Natural killer cell (primary cell): ENCODE results near the gene KRT7. TPM values are rescaled to one million over a fixed set of nuclear protein-coding genes. Genes with fewer than 3 reads are reported as not detected.

ENCODE experiments used
- ATAC-seq, 3 donors: fragments of 150-1000 bp in 2 of 3; fragments of 200-7000 bp in 1 of 3; cut with Tn5 transposase; 1 replicate in 1 of 3; 2 replicates in 2 of 3; pipeline ENCODE4 v1.10.0; 2021; ENCODE audit warnings: mild to moderate bottlenecking in 2 of 3, moderate library complexity in 2 of 3
- DNase-seq, 2 donors: peaks; one replicate each; pipeline versions ENCODE4 v3.0.0 to v3.0.0-alpha.2; 2013 to 2021; ENCODE audit warnings: mixed read lengths in 1 of 2
- H3K27ac ChIP-seq: one replicate; pipeline ENCODE4 v1.5.1; 2013; ENCODE audit warnings: mild to moderate bottlenecking, low read length
- H3K27me3 ChIP-seq: one replicate; pipeline ENCODE4 v1.6.1; 2013; ENCODE audit warnings: low read length; ENCODE audit not compliant: control insufficient read depth, insufficient read depth
- H3K36me3 ChIP-seq: one replicate; pipeline ENCODE4 v1.6.1; 2013; ENCODE audit warnings: low read length; ENCODE audit not compliant: control insufficient read depth, insufficient read depth
- H3K4me1 ChIP-seq: one replicate; pipeline ENCODE4 v1.6.1; 2013; ENCODE audit warnings: low read length; ENCODE audit not compliant: control insufficient read depth, insufficient read depth
- H3K4me3 ChIP-seq: one replicate; pipeline ENCODE4 v1.5.1; 2013; ENCODE audit warnings: low read length
- H3K9me3 ChIP-seq: one replicate; pipeline ENCODE4 v1.6.1; 2013; ENCODE audit warnings: low read length; ENCODE audit not compliant: control insufficient read depth, insufficient read depth
- H3K27ac Mint-ChIP-seq, 2 donors: one replicate each; pipeline ENCODE4 v1.8.0; 2022; ENCODE audit warnings: mild to moderate bottlenecking in 2 of 2, mixed read lengths in 2 of 2, moderate library complexity in 1 of 2
- H3K27me3 Mint-ChIP-seq, 2 donors: one replicate each; pipeline ENCODE4 v1.8.0; 2022; ENCODE audit warnings: low read depth in 2 of 2, mixed read lengths in 2 of 2
- H3K36me3 Mint-ChIP-seq: one replicate; pipeline ENCODE4 v1.8.0; 2022; ENCODE audit warnings: mixed read lengths
- H3K4me1 Mint-ChIP-seq, 2 donors: one replicate each; pipeline ENCODE4 v1.8.0; 2022; ENCODE audit warnings: mixed read lengths in 2 of 2
- H3K4me3 Mint-ChIP-seq: one replicate; pipeline ENCODE4 v1.8.0; 2022; ENCODE audit warnings: mild to moderate bottlenecking, moderate library complexity, mixed read lengths
- H3K9me3 Mint-ChIP-seq, 2 donors: one replicate each; pipeline ENCODE4 v1.8.0; 2022; ENCODE audit warnings: mixed read lengths in 2 of 2
- CTCF ChIP-seq: fragments of 200-600 bp; IDR thresholded peaks from one replicate; pipeline ENCODE4 v1.8.0; 2022; ENCODE audit warnings: antibody characterized with exemption
- WGBS: methylation state at CpG from one replicate; pipeline ENCODE4 v1.1.7; 2013; ENCODE audit warnings: missing lambda C conversion rate; ENCODE audit not compliant: insufficient coverage; 5-methylcytosine and 5-hydroxymethylcytosine counted together
- intact Hi-C: fragments of 100-400 bp; cut with micrococcal nuclease; formaldehyde crosslinking; loops from one replicate; pipeline ENCODE4 v1.14.2; 2022
- total RNA-seq, 4 donors: library from RNA; stranded (reverse); fragments of 120-200 nt in 1 of 4; gene quantifications; one replicate each; pipeline versions ENCODE4 v1.2.3 to v1.2.4, GENCODE V29; 2013 to 2022

Gene KRT7
- total RNA-seq, 3 donors from 2014 or later (not counting 1 experiment from before 2014, with no cell fraction given): 0.54 TPM; not detected in 2

- H3K27me3 ChIP-seq: no peaks in the 10 kb centered on the region
- DNase-seq (no peak), ATAC-seq (no peak)
- peak overlapping the region; percentile 69 for H3K27ac ChIP-seq
- intact Hi-C loops: no loop called here
- TF ChIP-seq CTCF: no peak
- peaks cover 0 to 6% of the 10 kb centered on the region in 2 donors for H3K4me1 Mint-ChIP-seq
- H3K36me3 ChIP-seq: no peaks in the 10 kb centered on the region
- H3K36me3 Mint-ChIP-seq: no peaks in the 10 kb centered on the region
- 37% methylated on average over 5 of the region's 5 CpGs for WGBS
- H3K27me3 Mint-ChIP-seq: peaks cover 10 to 14% of the 10 kb centered on the region in 2 donors
- no peak overlapping the region for H3K4me3 Mint-ChIP-seq
- no peaks in the 10 kb centered on the region for H3K9me3 ChIP-seq
- H3K4me1 ChIP-seq: peaks cover 40% of the 10 kb centered on the region
- H3K4me3 ChIP-seq: no peak overlapping the region
- no peaks in the 10 kb centered on the region for H3K9me3 Mint-ChIP-seq
- H3K27ac Mint-ChIP-seq: no peak overlapping the region
Observed at GRCh38 chr12:52198454-52199215, 34.4 kb upstream of the KRT7 start.

- H3K27ac Mint-ChIP-seq: no peak overlapping the region
- peaks cover 39% of the 10 kb centered on the region for H3K4me1 ChIP-seq
- H3K9me3 Mint-ChIP-seq: no peaks in the 10 kb centered on the region
- peaks cover 11 to 14% of the 10 kb centered on the region in 2 donors for H3K27me3 Mint-ChIP-seq
- no peaks in the 10 kb centered on the region for H3K9me3 ChIP-seq
- H3K4me1 Mint-ChIP-seq: peaks cover 0 to 6% of the 10 kb centered on the region in 2 donors
- no peaks in the 10 kb centered on the region for H3K36me3 ChIP-seq
- WGBS: 85% methylated on average over 8 of the region's 8 CpGs
- no peak for TF ChIP-seq CTCF
- no peak overlapping the region for H3K4me3 Mint-ChIP-seq
- H3K27ac ChIP-seq: no peak overlapping the region
- H3K4me3 ChIP-seq: no peak overlapping the region
- H3K36me3 Mint-ChIP-seq: no peaks in the 10 kb centered on the region
- intact Hi-C loops: no loop called here
- DNase-seq (no peak), ATAC-seq (no peak)
- H3K27me3 ChIP-seq: no peaks in the 10 kb centered on the region
Observed at GRCh38 chr12:52199294-52199919, 33.6 kb upstream of the KRT7 start.

DNA sequence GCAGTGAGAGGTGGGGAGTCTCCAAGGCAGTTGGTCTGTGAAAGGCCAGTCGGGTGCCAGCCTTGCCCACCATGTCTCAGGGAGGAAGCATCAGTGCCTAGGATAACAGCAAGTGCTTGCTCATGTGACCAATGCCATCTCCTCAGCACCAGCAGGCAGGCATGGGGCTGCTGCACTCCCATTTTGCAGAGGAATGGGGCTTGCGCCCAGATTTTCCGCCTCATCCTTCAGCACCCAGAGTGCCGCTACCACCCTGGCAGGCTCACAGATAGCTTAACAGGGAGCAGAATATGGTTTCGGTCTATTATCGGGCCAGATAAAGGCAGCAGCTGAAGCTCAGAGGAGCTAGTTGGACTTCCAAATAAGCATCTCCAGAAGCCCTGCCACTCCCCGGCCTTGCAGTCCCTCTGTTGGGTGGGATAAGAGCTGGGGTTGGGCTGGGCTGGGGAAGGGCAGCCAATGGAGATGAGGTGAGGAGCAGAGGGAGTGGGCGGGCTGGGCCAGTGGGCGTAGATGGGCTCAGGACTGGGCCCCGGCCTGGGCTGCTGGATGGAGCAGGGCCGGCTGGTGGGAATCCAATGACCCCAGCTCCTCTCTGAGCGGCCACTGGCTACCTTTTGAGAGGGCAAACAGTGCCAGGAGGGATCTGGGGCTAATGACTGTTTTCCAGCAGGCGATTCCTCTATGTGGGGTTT lies 32.8 kb upstream of the KRT7 start:
- Histone ChIP-seq H3K36me3 (no peaks in the 10 kb centered on the region), H3K27ac (no peak overlapping the region), H3K9me3 (no peaks in the 10 kb centered on the region), H3K4me3 (no peak overlapping the region), H3K4me1 (peaks cover 35% of the 10 kb centered on the region), H3K27me3 (no peaks in the 10 kb centered on the region)
- ATAC-seq: no peak
- Mint-ChIP-seq H3K9me3 (no peaks in the 10 kb centered on the region), H3K27ac (no peak overlapping the region), H3K4me3 (no peak overlapping the region), H3K36me3 (no peaks in the 10 kb centered on the region), H3K27me3 (peaks cover 11 to 12% of the 10 kb centered on the region in 2 donors), H3K4me1 (peaks cover 0 to 6% of the 10 kb centered on the region in 2 donors)
- DNase-seq: no peak
- intact Hi-C loops: no loop called here
- no peak for TF ChIP-seq CTCF
- WGBS: 90% methylated on average over 13 of the region's 13 CpGs
